Colon (tissue), 2 donors: Measurements from ENCODE around the gene MKKS.

Experiments used
- FAIRE-seq: peaks from 2 replicates; lab custom pipeline; 2012; peaks lifted over from hg19 to GRCh38; lab: Jason Lieb, UNC
- donor health status: control.
- donor health status: control.

The MKKS gene

DNA sequence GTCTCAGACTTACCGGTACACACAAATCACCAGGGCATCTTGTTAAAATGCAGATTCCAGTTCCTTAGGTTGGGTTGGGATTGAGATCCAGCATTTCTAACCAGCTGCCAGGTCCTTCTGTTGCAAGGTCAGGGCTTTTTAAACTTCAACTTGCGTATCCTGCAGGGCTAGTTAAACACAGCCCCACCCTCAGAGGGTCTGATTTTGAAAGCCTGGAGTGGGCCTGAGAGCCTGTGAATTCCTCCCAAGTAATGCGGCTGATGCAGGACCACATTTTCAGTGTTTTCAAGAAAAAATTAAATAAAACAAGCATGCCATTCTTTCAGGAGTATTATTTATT is 65.3 kb downstream of the MKKS start:
- no peak for FAIRE-seq

DNA sequence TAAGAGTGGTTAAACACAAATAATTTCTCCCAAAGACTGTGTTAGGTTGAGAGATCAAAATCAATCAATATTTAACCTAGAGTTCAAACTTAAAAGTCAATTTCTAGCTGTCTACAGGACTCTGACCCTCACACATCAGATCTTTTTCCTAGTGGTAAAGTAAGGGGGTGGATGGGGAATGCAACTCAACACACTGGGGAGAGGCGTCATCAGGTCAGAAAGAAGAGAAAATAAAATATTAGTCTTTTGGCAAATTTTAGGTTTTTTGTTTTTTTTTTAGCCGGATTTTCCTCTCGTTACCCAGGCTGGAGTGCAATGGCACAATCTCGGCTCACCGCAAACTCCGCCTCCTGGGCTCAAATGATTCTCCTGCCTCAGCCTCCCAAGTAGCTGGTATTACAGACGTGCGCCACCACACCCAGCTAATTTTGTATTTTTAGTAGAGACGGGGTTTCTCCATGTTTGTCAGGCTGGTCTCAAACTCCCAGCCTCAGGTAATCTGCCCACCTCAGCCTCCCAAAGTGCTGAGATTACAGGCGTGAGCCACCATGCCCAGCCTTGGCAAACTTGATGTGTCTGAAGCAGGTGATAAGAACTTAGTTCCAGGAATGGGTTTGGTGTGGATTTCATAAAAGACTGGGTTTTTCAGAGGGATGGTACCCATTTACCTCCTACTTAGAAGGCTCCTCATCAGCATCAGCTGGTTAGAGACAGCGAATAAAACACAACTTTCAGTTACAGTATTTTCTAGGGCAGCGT is 65.9 kb downstream of the MKKS start:
- no peak for FAIRE-seq

DNA sequence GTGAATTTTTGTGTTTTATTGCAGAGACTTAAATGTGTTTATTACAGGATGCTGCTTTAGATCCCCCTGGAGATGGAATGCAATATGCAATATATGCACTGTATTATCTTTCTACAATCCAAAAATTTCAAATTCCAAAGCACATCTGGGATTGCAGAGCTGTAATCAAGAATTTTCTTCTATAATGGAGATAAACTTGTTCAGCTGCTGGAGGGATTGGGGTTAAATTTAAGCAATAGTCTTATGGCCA is 66.4 kb downstream of the MKKS start:
- FAIRE-seq = no peak

DNA sequence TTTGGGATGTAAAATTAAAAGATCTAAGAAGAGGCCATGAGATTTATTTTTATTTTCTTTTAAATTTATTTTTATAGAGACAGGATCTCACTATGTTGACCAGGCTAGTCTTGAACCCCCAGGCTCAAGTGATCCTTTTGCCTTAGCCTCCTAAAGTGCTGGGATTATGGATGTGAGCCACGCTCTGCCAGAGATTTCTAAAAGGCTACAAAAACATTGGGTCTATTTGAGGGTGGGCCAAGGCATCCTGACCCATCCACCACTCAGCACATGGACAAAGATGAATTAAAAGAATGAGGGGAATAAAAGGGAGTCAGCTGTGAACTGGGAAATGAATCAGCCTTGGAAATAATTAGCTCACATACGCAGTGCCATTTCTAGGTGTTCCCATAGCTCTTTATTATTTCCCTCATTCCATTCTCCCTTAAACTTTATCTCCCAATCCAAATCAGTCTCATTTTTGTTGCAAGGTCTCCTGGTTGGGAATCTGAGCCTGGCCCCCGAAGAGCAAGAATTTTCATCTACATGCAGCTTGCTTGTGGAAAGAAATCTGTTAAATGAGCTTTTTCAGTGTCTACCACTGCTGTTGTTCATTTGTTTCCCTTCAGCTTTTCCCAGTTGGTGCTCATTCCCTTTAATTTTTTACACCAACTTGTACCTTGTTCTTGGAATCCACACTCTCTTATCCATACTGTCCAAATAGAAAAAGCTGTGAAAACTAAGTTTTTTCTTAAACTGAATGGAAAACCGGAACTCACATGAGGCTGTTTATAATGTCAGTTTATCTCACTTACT is 66.9 kb downstream of the MKKS start:
- no peak for FAIRE-seq

DNA sequence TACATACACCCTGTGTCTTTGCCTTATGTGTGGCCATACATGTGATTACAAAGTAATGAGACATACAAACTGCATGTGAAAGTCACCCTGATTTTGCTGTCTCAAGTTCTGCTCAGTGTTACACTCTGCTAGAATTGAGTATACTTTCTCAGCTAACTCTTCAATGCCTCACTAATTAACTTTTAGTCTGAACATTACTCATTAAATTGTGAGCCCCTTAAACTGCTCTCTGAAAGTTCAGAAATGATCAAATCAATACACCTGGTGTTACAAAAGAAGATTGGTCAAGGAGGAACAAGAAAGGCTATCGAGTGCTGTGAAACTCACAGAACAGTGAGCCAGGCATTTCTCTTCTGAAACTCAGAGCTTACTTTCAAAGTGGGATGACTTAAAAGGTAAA is 71.3 kb downstream of the MKKS start:
- FAIRE-seq = no peak

DNA sequence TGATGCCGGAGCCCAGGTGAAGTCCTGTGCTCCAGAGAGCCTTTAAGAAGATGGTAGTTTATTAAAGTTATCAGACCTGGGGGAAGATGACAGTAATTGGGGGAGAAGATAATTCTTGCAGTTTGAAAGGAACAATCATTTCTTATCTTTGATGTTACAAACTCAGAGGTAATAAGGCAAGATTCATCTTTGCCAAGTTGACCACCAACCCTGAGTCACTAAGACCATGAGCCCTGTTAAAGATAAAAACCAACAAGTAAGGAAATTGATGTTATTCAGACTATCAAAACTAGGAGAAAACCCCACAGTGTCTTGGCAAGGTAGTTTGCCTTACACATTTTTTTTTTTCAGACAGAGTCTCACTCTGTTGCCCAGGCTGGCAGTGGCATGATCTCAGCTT is 73.1 kb downstream of the MKKS start:
- no peak for FAIRE-seq

DNA sequence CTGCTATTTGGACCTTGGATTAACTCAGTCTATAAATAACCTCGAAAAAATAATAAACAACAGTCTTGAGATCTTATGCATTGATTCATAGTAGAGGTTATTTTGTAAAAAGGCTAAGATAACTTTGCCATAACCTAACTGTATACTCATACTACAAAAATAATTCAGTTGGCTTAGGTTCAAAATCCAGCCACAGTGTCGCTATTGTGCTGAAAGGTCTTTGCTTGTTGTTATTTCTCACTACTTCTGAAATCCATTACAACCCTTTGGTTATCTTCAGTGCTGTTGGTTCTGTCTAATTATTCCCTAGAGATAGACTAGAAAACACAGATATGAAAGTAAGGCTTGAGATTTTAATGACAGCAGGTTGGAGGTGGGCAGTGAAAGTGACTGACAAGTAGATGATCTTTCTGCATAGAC is 74.4 kb downstream of the MKKS start:
- no peak for FAIRE-seq

DNA sequence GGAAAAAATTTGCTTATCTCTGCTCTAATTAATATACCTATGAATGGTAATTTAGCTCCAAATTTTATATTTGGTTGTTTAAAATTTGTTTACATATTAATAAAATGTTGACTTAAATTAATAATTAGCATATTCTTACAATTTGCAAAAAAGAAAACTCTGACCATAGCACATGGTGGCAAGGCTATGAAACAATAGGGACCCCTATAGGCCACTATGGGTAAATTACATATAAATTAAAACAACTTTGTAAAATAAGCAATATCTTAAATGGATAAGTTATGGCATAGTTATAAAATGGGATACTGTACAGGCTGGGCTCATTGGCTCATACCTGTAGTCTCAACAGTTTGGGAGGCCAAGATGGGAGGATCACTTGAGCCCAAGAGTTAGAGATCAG is 76.0 kb downstream of the MKKS start:
- no peak for FAIRE-seq

DNA sequence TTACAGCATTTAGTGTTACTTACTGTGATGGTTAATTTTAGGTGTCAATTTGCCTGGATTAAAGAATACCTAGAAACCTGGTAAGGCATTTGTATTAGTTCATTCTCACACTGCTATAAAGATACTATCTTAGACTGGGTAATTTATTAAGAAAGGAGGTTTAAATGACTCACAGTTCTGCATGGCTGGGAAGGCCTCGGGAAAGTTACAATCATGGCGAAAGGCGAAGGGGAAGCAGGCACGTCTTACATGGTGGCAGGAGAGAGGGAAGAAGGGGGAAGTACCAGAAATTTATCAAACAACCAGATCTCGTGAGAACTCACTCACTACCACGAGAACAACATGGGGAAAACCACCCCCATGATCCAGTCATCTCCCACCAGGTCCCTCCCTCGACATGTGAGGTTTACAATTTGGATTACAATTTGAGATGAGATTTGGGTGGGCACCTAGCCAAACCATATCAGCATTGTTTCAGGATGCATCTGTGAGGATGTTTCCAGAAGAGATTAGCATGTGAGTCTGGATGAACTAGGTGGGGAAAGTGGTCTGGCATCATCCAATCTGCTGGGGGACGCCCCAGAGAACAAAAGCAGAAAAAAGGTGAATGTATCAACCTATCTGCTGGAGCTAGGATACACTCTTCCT is 76.8 kb downstream of the MKKS start:
- FAIRE-seq = no peak

DNA sequence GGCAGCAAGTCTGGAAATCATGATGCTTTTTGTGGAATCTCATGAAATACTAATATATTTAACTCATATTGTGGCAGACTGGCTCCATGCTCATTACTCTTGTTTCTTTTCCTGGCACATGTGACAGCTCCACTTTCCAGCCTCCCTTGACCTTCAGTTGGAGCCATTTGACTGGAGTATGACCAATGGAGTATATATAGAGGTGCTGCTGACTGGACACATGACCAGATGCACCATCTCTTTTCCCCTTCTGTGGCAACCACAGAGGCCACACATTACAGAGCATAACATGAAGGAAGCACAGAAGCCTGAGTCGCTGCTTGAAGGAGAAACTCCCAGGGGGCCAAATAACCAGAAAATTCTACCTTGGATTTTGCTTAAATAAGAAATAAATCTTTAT is 77.4 kb downstream of the MKKS start:
- no peak for FAIRE-seq

DNA sequence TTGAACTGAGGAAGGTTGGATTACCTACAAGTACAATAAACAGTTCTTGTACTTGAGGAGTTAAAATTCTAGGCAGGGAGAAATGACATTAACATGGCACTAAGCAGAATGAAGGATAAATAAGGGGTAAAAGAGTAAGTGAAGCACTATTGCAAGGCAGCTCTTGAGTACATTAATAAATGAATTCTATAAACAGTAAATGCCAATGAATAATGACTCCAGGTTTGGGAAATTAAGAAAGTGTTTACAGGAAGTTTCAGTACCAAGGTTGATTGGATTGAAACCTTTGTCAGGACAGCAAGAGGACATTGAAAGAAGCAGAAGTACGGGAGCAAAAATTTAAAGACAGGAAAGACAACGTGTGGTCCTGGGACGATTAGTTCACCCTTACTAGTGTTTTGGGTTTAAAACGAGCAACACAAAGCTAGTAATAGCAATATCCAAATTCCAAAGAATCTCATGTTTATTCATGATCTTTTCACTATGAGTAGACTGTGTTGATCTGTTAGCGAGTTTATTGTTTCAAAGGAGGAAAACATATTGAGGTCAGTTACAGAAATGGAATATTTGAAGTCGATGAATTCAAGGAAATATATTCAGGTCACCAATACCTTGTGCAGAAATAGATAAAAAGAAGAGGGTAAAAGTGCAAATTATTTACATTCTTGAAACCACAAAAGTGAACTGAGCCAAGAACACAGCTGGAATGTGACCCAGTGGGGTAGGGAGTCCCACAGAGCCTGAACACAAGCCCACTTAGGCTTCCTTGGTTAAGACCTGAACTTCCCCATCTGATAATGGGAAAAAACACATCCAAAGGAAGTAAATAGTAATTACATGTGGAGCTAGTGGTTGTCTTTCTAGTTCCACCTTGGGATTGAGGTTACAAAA is 80.8 kb downstream of the MKKS start:
- no peak for FAIRE-seq
